HCEC 1CT (cell line): ENCODE results near the gene MCM7.
A peak's percentile ranks its signal among the peaks of the same experiment; 100 is the strongest.

Source experiments
- DNase-seq: peaks from one replicate; pipeline ENCODE4 v3.0.0-alpha.2; 2017

Gene MCM7

GRCh38 chr7:100122067-100122466 lies 20.9 kb upstream of the MCM7 start:
- DNase-seq = no peak

GRCh38 chr7:100120733-100121036 lies 19.5 kb upstream of the MCM7 start:
- DNase-seq = no peak

GRCh38 chr7:100119970-100120732 lies 19.0 kb upstream of the MCM7 start:
- peak; percentile 67 for DNase-seq

- peak; percentile 96 for DNase-seq
Observed at GRCh38 chr7:100119072-100119969, 18.1 kb upstream of the MCM7 start, which contains the start of the genes CNPY4 and TAF6. Gene CNPY4 (plus strand): TSS chr7:100119634. CDS start chr7:100119745, 111 bp downstream. Gene TAF6 (minus strand): TSS chr7:100119358. CDS start chr7:100114209, 5,149 bp downstream.

- no peak for DNase-seq
Observed at GRCh38 chr7:100118388-100119071, 17.3 kb upstream of the MCM7 start.

GRCh38 chr7:100115026-100115425 lies 13.8 kb upstream of the MCM7 start:
- no peak for DNase-seq

GRCh38 chr7:100111914-100112313 lies 10.7 kb upstream of the MCM7 start:
- DNase-seq = no peak

- no peak for DNase-seq
Observed at GRCh38 chr7:100111156-100111555, 10.0 kb upstream of the MCM7 start.

GRCh38 chr7:100109521-100110163 lies 8.4 kb upstream of the MCM7 start:
- DNase-seq = no peak

GRCh38 chr7:100107890-100108289 lies 6.7 kb upstream of the MCM7 start:
- DNase-seq = no peak

GRCh38 chr7:100107125-100107737 lies 6.0 kb upstream of the MCM7 start:
- DNase-seq = no peak

GRCh38 chr7:100106633-100107032 lies 5.4 kb upstream of the MCM7 start:
- no peak for DNase-seq

GRCh38 chr7:100105534-100105933 lies 4.3 kb upstream of the MCM7 start:
- no peak for DNase-seq

GRCh38 chr7:100102950-100103840 lies 2.0 kb upstream of the MCM7 start:
- peak; percentile 98 for DNase-seq

GRCh38 chr7:100100420-100101015 lies 679 bp downstream of the MCM7 start:
- peak; percentile 98 for DNase-seq

GRCh38 chr7:100099452-100099851 lies 1.7 kb downstream of the MCM7 start:
- no peak for DNase-seq

- no peak for DNase-seq
Observed at GRCh38 chr7:100098913-100099312, 2.3 kb downstream of the MCM7 start.

- no peak for DNase-seq
Observed at GRCh38 chr7:100095704-100096103, 5.5 kb downstream of the MCM7 start.

- DNase-seq = no peak
Observed at GRCh38 chr7:100095289-100095688, 5.9 kb downstream of the MCM7 start.

- no peak for DNase-seq
Observed at GRCh38 chr7:100093925-100094486, 7.2 kb downstream of the MCM7 start.

- DNase-seq = no peak
Observed at GRCh38 chr7:100093498-100093897, 7.7 kb downstream of the MCM7 start.
